IgD-negative memory B cell (primary cell): ENCODE measurements around the gene MICAL2. TPM values are rescaled to one million over a fixed set of nuclear protein-coding genes. Genes with fewer than 3 reads are reported as not detected.
A peak's percentile ranks its signal among the peaks of the same experiment; 100 is the strongest.

ENCODE experiments used
- H3K27ac Mint-ChIP-seq, 3 donors: one replicate each; pipeline ENCODE4 v1.8.0; 2020 to 2022; ENCODE audit warnings: mild to moderate bottlenecking in 3 of 3, mixed read lengths in 3 of 3, moderate library complexity in 1 of 3
- H3K27me3 Mint-ChIP-seq: one replicate; pipeline ENCODE4 v1.8.0; 2021; ENCODE audit warnings: mixed read lengths
- H3K36me3 Mint-ChIP-seq: one replicate; pipeline ENCODE4 v1.8.0; 2020; ENCODE audit warnings: mild to moderate bottlenecking, mixed read lengths
- H3K4me1 Mint-ChIP-seq, 3 donors: one replicate each; pipeline ENCODE4 v1.8.0; 2020 to 2022; ENCODE audit warnings: mixed read lengths in 3 of 3, mild to moderate bottlenecking in 1 of 3
- H3K4me3 Mint-ChIP-seq, 4 donors: one replicate each; pipeline ENCODE4 v1.8.0; 2020 to 2022; ENCODE audit warnings: mild to moderate bottlenecking in 4 of 4, mixed read lengths in 4 of 4, moderate library complexity in 3 of 4
- H3K9me3 Mint-ChIP-seq, 3 donors: one replicate each; pipeline ENCODE4 v1.8.0; 2020 to 2021; ENCODE audit warnings: mixed read lengths in 3 of 3, mild to moderate bottlenecking in 1 of 3
- polyA plus RNA-seq: library from polyadenylated mRNA; unstranded; fragments of 300-500 nt; fragmentation: Illumina TruSeq; gene quantifications from one replicate; pipeline ENCODE4 v1.2.3, GENCODE V29; 2021

The MICAL2 gene
- polyA plus RNA-seq, 1 donor from 2014 or later = 0.84 TPM

GRCh38 chr11:12189543-12190235 is 79.3 kb downstream of the MICAL2 start:
- Mint-ChIP-seq H3K27me3 (peaks cover 3% of the 10 kb centered on the region), H3K4me3 (no peak overlapping the region), H3K36me3 (no peaks in the 10 kb centered on the region), H3K27ac (no peak overlapping the region), H3K4me1 (peaks cover 0 to 5% (median 4%) of the 10 kb centered on the region in 3 donors), H3K9me3 (no peaks in the 10 kb centered on the region)

GRCh38 chr11:12190511-12190910 is 80.1 kb downstream of the MICAL2 start:
- Mint-ChIP-seq H3K27ac (no peak overlapping the region), H3K9me3 (no peaks in the 10 kb centered on the region), H3K36me3 (no peaks in the 10 kb centered on the region), H3K4me3 (no peak overlapping the region), H3K27me3 (peaks cover 3% of the 10 kb centered on the region), H3K4me1 (peaks cover 0 to 5% (median 4%) of the 10 kb centered on the region in 3 donors)

GRCh38 chr11:12192794-12193514 is 82.6 kb downstream of the MICAL2 start:
- no peak overlapping the region for H3K4me3 Mint-ChIP-seq
- no peak overlapping the region for H3K27ac Mint-ChIP-seq
- H3K9me3 Mint-ChIP-seq = no peaks in the 10 kb centered on the region
- H3K27me3 Mint-ChIP-seq = peaks cover 3% of the 10 kb centered on the region
- no peaks in the 10 kb centered on the region for H3K36me3 Mint-ChIP-seq
- peaks cover 0 to 6% (median 5%) of the 10 kb centered on the region in 3 donors for H3K4me1 Mint-ChIP-seq

- peaks cover 3% of the 10 kb centered on the region for H3K27me3 Mint-ChIP-seq
- H3K27ac Mint-ChIP-seq = no peak overlapping the region
- no peaks in the 10 kb centered on the region for H3K36me3 Mint-ChIP-seq
- no peak overlapping the region for H3K4me3 Mint-ChIP-seq
- peaks cover 0 to 6% (median 5%) of the 10 kb centered on the region in 3 donors for H3K4me1 Mint-ChIP-seq
- no peaks in the 10 kb centered on the region for H3K9me3 Mint-ChIP-seq
These were observed 83.3 kb downstream of the MICAL2 start for GRCh38 chr11:12193515-12194336.

- H3K4me3 Mint-ChIP-seq = peak overlapping the region in 2 of 4 donors; percentile 1 to 66
- peaks cover 0 to 2% (median 0%) of the 10 kb centered on the region in 3 donors for H3K4me1 Mint-ChIP-seq
These were observed 85.4 kb downstream of the MICAL2 start for GRCh38 chr11:12195768-12196167.

GRCh38 chr11:12196308-12196707 is 85.9 kb downstream of the MICAL2 start:
- Mint-ChIP-seq H3K36me3 (no peaks in the 10 kb centered on the region), H3K27ac (no peak overlapping the region), H3K4me1 (peaks cover 0 to 2% (median 0%) of the 10 kb centered on the region in 3 donors), H3K4me3 (peak overlapping the region in 2 of 4 donors; percentile 1 to 58), H3K27me3 (peaks cover 3% of the 10 kb centered on the region), H3K9me3 (no peaks in the 10 kb centered on the region)

More at GRCh38 chr11:12195768-12196167, 85.4 kb downstream of the MICAL2 start:
- Mint-ChIP-seq H3K27me3 (peaks cover 3% of the 10 kb centered on the region), H3K9me3 (no peaks in the 10 kb centered on the region), H3K27ac (peak overlapping the region in 1 of 3 donors; percentile 54), H3K36me3 (no peaks in the 10 kb centered on the region)

- H3K4me3 Mint-ChIP-seq = peak overlapping the region in 1 of 4 donors; percentile 20
- peaks cover 0 to 2% (median 0%) of the 10 kb centered on the region in 3 donors for H3K4me1 Mint-ChIP-seq
- H3K27me3 Mint-ChIP-seq = peaks cover 3% of the 10 kb centered on the region
These were observed 86.5 kb downstream of the MICAL2 start for GRCh38 chr11:12196872-12197271.

GRCh38 chr11:12198251-12199222 is 88.1 kb downstream of the MICAL2 start:
- Mint-ChIP-seq H3K27ac (no peak overlapping the region), H3K9me3 (peaks cover 0 to 2% (median 0%) of the 10 kb centered on the region in 3 donors), H3K4me1 (peaks cover 0 to 2% (median 0%) of the 10 kb centered on the region in 3 donors), H3K27me3 (peaks cover 3% of the 10 kb centered on the region), H3K36me3 (no peaks in the 10 kb centered on the region), H3K4me3 (no peak overlapping the region)

More at GRCh38 chr11:12196872-12197271, 86.5 kb downstream of the MICAL2 start:
- no peak overlapping the region for H3K27ac Mint-ChIP-seq
- H3K36me3 Mint-ChIP-seq = no peaks in the 10 kb centered on the region
- no peaks in the 10 kb centered on the region for H3K9me3 Mint-ChIP-seq

- Mint-ChIP-seq H3K9me3 (peaks cover 0 to 3% (median 0%) of the 10 kb centered on the region in 3 donors), H3K4me1 (peaks cover 0 to 2% (median 0%) of the 10 kb centered on the region in 3 donors), H3K27me3 (peaks cover 3% of the 10 kb centered on the region), H3K27ac (no peak overlapping the region), H3K4me3 (no peak overlapping the region), H3K36me3 (no peaks in the 10 kb centered on the region)
These were observed 89.0 kb downstream of the MICAL2 start for GRCh38 chr11:12199231-12199948.

GRCh38 chr11:12200279-12200990 is 90.0 kb downstream of the MICAL2 start:
- Mint-ChIP-seq H3K27me3 (peaks cover 3% of the 10 kb centered on the region), H3K9me3 (peaks cover 0 to 3% (median 0%) of the 10 kb centered on the region in 3 donors), H3K36me3 (no peaks in the 10 kb centered on the region), H3K4me3 (no peak overlapping the region), H3K27ac (no peak overlapping the region), H3K4me1 (peaks cover 0 to 2% (median 0%) of the 10 kb centered on the region in 3 donors)

- H3K4me3 Mint-ChIP-seq = no peak overlapping the region
- H3K4me1 Mint-ChIP-seq = peaks cover 0 to 2% (median 0%) of the 10 kb centered on the region in 3 donors
- no peaks in the 10 kb centered on the region for H3K36me3 Mint-ChIP-seq
- H3K9me3 Mint-ChIP-seq = peaks cover 0 to 3% (median 0%) of the 10 kb centered on the region in 3 donors
- peaks cover 3% of the 10 kb centered on the region for H3K27me3 Mint-ChIP-seq
- H3K27ac Mint-ChIP-seq = no peak overlapping the region
These were observed 90.9 kb downstream of the MICAL2 start for GRCh38 chr11:12200991-12201985.
